ENCODE results near the gene RIOK3.
"Not testable (repeated sequence)": the region's sequence is repeated elsewhere in the genome, so short reads cannot be mapped to it uniquely, and the experiment has no call there.

RIOK3 gene

DNA sequence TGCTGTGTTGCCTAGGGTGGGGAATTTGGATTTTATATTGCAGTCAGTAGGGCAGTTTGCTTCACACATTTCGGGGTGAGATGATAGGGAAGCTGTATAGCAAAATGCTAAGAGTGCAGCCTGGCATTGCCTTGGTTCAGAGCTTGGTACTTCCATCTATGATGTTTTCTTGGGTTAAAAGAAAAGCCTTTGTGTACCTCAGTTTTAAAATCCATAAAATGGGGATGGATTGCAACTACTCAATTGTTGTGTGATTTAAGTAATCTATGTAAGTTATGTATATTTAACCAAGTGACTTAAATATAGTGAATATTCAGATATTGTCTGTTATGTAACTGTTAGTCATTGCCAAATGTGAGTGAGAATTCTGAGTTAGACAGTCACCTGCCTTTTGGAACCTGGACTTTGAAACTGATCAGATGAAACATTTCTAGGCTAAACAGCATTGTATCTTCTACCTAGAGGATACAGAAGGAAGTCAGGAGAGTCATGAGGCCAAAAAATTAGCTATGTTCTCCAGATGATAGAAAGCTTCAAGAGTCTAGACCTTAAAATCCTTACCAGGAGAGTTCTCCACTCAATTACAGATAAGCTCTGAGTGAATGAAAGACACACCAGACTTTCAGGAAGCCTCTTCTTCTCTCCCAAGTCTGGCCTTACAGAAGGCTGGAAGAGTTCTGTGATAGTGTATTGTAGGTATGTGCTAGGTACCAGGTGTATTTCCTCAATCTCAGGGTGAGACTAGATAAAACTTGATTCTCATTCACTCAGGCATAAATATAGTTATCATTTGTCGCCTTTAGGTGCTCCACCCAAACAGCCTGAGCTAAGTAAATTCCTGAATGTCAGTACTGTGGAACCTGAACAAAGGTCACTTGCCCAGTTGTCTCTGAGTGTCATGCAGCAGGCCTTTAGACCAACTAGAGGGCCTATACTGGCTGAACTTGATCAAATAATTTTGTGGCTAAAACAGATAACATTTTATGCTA lies 7.5 kb downstream of the RIOK3 start:
- peaks cover 33% of the 10 kb centered on the region for H3K36me3 Mint-ChIP-seq (ENCODE audit: low read depth)

DNA sequence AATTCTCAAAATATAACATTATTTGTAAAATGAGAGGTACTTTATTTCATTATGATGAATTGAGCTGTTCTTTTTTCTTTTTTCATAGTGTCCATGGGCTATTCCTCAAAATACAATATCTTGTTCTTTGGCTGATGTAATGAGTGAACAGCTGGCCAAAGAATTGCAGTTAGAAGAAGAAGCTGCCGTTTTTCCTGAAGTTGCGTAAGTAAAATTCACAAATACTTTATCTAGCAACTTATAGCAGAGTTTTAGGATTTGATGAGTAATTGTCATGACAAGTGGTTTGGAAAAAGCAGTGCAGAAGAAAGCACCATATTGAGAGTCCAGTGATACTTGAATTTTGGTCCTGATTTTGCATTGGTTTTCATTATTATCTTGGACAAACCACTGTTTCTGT lies 9.8 kb downstream of the RIOK3 start:
- no peak overlapping the region for H3K4me3 Mint-ChIP-seq
- peaks cover 35% of the 10 kb centered on the region for H3K4me1 Mint-ChIP-seq (ENCODE audit: low read depth)
- H3K9me3 Mint-ChIP-seq: no peaks in the 10 kb centered on the region
- H3K27me3 Mint-ChIP-seq (ENCODE audit: low read depth): no peaks in the 10 kb centered on the region
- H3K27ac Mint-ChIP-seq: no peak overlapping the region
- H3K36me3 Mint-ChIP-seq (ENCODE audit: low read depth): peaks cover 40% of the 10 kb centered on the region

More for the DNA sequence above, 7.5 kb downstream of the RIOK3 start:
- Mint-ChIP-seq H3K4me1 (ENCODE audit: low read depth) (peaks cover 40% of the 10 kb centered on the region), H3K9me3 (no peaks in the 10 kb centered on the region), H3K4me3 (no peak overlapping the region), H3K27ac (peak overlapping the region; percentile 15), H3K27me3 (ENCODE audit: low read depth) (no peaks in the 10 kb centered on the region)

- no peaks in the 10 kb centered on the region for H3K9me3 Mint-ChIP-seq
- peaks cover 2% of the 10 kb centered on the region for H3K4me1 Mint-ChIP-seq (ENCODE audit: low read depth)
- H3K27me3 Mint-ChIP-seq (ENCODE audit: low read depth): no peaks in the 10 kb centered on the region
- peaks cover 32% of the 10 kb centered on the region for H3K36me3 Mint-ChIP-seq (ENCODE audit: low read depth)
- H3K4me3 Mint-ChIP-seq: no peak overlapping the region
- H3K27ac Mint-ChIP-seq: no peak overlapping the region
Observed at GRCh38 chr18:23468753-23469459, 15.8 kb downstream of the RIOK3 start.

DNA sequence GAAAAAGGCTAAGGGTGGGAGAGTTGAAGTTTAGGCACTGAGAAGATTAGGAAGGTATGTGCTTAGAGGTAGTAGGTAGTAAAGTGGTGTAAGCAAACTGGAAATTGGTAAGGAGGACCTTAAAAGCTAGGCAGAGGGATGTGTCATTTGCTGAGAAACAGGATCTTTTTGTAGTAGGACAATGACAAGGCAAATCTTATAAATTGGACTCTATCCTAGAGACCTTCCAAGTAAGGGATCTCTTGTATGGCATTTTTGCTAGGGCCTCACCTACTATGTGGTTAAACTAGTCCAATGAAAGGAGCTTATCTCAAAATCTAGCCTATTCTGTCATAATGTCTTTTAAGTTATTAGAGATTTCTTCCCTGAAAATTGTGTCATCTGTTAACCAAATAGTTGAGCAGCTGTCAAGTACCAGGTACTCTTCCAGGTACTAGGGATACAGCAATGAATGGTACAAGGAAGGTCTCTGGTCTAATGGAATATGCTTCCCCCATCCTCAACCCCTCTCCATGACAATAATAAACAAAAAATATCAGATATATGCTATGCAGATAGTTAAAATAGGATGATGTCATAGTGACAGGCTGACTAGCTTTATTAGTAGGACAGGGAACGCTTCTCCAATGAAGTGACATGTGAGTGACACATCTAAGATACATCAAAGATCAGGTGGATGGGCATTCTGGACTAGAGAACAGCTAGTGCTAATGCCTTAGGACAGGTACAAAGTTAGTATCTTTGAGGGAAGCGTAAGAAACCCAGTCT lies 17.7 kb downstream of the RIOK3 start:
- H3K9me3 Mint-ChIP-seq: no peaks in the 10 kb centered on the region
- H3K4me1 Mint-ChIP-seq (ENCODE audit: low read depth): peaks cover 5% of the 10 kb centered on the region
- H3K36me3 Mint-ChIP-seq (ENCODE audit: low read depth): peaks cover 31% of the 10 kb centered on the region
- peak overlapping the region; percentile 10 for H3K27ac Mint-ChIP-seq
- no peak overlapping the region for H3K4me3 Mint-ChIP-seq
- H3K27me3 Mint-ChIP-seq (ENCODE audit: low read depth): no peaks in the 10 kb centered on the region

DNA sequence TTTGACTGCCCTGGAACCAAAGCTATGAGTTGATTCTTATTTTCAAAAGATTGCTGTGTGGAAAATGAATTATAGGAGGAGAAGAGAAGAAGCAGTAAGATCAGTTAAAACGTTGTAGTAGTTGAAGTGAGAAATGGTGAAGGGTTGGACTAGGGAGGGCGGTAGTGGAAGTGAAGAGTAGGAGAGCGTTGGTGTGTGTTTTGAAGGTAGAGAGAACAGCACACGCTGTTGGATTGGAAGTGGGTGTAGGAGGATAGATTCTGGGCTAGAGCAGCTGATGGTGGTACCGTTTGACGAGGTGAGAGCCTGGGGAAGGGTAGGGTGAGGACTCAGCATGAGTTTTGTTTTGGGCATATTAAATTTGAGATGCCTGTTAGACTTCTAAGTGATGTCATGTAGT lies 18.4 kb downstream of the RIOK3 start:
- no peaks in the 10 kb centered on the region for H3K9me3 Mint-ChIP-seq
- H3K4me1 Mint-ChIP-seq (ENCODE audit: low read depth): peaks cover 2% of the 10 kb centered on the region
- H3K27me3 Mint-ChIP-seq (ENCODE audit: low read depth): no peaks in the 10 kb centered on the region
- peaks cover 30% of the 10 kb centered on the region for H3K36me3 Mint-ChIP-seq (ENCODE audit: low read depth)
- H3K4me3 Mint-ChIP-seq: no peak overlapping the region
- H3K27ac Mint-ChIP-seq: no peak overlapping the region

DNA sequence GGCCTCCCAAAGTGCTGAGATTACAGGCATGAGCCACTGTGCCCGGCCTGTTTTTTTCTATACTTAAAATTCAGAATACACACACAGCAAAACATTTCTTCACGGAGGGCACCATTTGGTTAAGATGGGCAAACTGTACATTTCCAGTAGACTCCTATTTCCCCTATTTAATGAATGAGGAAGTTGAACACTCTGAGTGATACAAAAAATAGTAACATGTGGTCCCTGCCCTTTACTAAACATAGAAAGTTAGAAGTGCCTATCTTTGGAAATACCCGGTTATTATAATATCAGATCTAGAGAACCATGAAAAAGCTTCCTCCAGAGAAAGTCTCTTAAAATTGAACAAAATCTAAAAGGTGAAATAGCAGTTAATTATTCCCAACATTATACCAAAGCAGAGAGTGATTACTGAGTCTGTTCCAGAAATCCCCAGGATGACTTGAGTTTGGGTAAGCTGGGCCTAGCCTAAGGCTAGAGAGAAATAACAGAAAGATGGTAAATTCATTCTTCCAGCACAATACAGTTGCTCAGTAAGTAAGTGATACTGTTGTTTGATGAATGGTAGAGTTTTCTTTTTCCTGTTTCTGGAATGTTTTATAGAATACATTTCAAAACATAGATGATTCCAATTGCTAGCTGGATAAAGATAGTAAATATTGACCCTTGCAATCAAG lies 26.9 kb downstream of the RIOK3 start:
- Mint-ChIP-seq H3K36me3 (ENCODE audit: low read depth) (peaks cover 28% of the 10 kb centered on the region), H3K4me3 (no peak overlapping the region), H3K27me3 (ENCODE audit: low read depth) (no peaks in the 10 kb centered on the region), H3K4me1 (ENCODE audit: low read depth) (peaks cover 4% of the 10 kb centered on the region), H3K9me3 (no peaks in the 10 kb centered on the region), H3K27ac (no peak overlapping the region)

DNA sequence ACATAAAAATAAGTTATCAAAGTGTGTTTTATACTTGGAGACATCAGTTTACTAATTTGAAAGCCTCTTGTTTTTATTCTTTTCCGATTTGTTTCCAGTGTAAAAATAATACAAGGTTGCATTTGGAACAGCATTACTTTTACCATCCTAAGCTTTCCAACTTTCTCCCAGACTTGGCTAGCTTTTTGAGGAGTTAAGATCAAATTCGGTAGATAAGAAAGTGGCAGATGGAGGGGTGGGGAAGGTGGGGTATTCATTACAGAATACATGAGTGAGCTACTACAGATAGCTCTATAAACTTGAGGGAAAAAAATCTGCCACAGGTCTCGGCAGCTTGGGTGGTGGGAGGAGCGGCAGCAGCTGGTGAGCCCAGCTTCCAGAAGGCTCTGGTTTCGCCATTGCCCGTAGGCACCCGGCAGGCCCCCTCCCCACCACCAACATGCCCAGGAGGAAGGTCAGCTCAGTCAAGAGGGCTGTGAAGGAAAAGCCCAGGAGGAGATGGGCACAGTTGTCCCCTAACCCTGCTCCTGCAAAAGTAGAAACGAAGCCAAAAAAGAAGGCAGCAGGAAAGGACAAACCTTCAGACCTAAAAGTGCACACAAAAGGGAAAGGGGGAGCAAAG lies 31.6 kb downstream of the RIOK3 start:
- Mint-ChIP-seq H3K27ac (no peak overlapping the region), H3K36me3 (ENCODE audit: low read depth) (peaks cover 15% of the 10 kb centered on the region), H3K4me1 (ENCODE audit: low read depth) (peaks cover 21% of the 10 kb centered on the region), H3K4me3 (no peak overlapping the region), H3K27me3 (ENCODE audit: low read depth) (no peaks in the 10 kb centered on the region), H3K9me3 (no peaks in the 10 kb centered on the region)

DNA sequence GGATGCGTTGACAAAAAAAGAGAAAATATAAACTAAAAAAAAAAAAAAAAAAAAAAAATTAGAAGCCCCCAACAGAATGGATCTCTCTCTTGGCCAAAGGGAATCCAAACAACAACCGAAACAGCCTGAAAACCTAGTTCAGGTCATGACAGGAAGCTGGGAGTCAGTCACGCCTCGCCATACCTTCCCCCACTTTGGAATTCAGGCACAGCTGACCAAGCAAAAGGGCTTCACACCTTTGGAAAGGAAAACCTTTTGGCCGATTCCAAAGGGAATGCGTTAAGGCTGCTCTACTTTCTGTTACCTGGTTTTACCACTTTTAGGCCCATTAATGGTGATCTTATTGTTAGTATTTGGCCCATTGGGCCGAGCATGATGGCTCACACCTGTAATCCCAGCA lies 32.3 kb downstream of the RIOK3 start:
- Mint-ChIP-seq H3K4me3 (no peak overlapping the region), H3K27ac (no peak overlapping the region), H3K4me1 (ENCODE audit: low read depth) (peaks cover 24% of the 10 kb centered on the region), H3K9me3 (no peaks in the 10 kb centered on the region), H3K27me3 (ENCODE audit: low read depth) (no peaks in the 10 kb centered on the region), H3K36me3 (ENCODE audit: low read depth) (peaks cover 15% of the 10 kb centered on the region)

DNA sequence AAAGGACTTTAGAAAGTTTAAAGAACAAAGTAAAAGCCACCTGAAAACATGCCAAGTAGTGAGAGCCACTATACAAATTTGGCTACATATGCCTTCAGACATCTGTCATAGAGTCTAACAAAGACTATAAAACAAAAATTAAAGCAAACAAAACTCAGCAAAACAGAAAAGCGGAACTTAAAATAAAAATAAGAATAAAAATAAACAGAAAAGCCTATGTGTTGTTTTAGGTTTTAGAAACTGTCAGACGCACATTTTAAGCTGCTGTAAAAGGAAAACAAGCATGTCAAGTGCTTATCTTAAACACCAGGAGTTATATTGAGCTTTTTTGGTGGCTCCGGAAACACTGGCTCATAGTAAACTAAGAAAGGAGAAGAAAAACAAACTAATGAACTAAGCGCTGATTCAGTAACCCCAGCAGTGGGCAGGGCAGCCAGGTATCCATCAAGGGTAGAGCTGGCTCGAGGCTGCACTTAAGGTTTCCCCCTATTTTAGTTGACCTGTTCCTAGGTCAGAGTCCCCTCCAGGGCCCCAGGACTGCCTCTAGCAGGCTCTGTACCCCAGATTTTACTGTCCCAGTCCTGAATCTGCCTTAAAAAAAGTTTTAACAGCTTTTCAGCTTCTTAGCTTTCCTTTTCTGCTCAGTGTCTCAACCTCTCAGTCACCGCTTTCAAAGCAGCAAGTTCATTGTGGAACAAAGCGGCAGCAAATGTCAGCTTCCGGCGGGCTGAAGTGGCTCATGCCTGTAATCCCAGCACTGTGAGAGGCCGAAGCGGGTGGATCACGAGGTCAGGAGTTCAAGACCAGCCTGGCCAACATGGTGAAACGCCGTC lies 34.9 kb downstream of the RIOK3 start:
- H3K27me3 Mint-ChIP-seq (ENCODE audit: low read depth): peaks cover 6% of the 10 kb centered on the region
- H3K27ac Mint-ChIP-seq: peak overlapping the region; percentile 91
- H3K36me3 Mint-ChIP-seq (ENCODE audit: low read depth): peaks cover 8% of the 10 kb centered on the region
- H3K4me3 Mint-ChIP-seq: peak overlapping the region; percentile 60
- H3K9me3 Mint-ChIP-seq: peaks cover 6% of the 10 kb centered on the region
- peaks cover 24% of the 10 kb centered on the region for H3K4me1 Mint-ChIP-seq (ENCODE audit: low read depth)

DNA sequence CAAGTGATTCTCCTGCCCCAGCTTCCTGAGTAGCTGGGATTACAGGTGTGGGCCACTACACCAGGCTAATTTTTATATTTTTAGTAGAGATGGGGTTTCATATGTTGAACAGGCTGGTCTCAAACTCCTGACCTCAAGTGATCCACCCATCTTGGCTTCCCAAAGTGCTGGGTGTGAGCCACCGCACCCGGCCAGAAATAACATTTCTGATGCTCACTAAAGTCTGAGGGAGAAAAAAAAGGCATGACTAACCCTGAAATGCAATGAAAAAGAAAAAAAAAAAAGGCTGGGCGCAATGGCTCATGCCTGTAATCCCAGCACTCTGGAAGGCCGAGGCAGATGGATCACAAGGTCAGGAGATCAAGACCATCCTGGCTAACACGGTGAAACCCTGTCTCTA lies 36.5 kb downstream of the RIOK3 start:
- not testable (repeated sequence) for H3K36me3 Mint-ChIP-seq (ENCODE audit: low read depth); H3K9me3 Mint-ChIP-seq

DNA sequence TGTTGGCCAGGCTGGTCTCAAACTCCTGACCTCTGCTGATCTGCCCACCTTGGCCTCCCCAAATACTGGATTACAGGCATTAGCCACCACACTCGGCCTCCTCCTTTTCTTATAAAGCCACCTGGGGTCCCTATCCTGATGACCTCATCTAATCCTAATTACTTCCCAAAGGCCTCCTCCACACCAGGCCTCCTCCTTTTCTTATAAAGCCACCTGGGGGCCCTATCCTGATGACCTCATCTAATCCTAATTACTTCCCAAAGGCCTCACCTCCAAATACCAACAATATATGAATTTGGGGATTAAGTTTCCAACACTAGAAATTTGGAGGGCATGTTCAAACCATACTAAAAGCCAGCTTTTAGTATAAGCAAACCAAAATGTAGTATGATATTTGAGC lies 40.6 kb downstream of the RIOK3 start:
- Mint-ChIP-seq H3K4me1 (ENCODE audit: low read depth) (peaks cover 3% of the 10 kb centered on the region), H3K9me3 (peaks cover 8% of the 10 kb centered on the region), H3K4me3 (no peak overlapping the region), H3K36me3 (ENCODE audit: low read depth) (peaks cover 5% of the 10 kb centered on the region), H3K27ac (no peak overlapping the region), H3K27me3 (ENCODE audit: low read depth) (peaks cover 6% of the 10 kb centered on the region)

More for the DNA sequence above, 36.5 kb downstream of the RIOK3 start:
- H3K4me3 Mint-ChIP-seq; H3K27ac Mint-ChIP-seq; H3K27me3 Mint-ChIP-seq (ENCODE audit: low read depth): not testable (repeated sequence)
- H3K4me1 Mint-ChIP-seq (ENCODE audit: low read depth): peaks cover 20% of the 10 kb centered on the region

- Mint-ChIP-seq H3K36me3 (ENCODE audit: low read depth) (peaks cover 5% of the 10 kb centered on the region), H3K27me3 (ENCODE audit: low read depth) (peaks cover 6% of the 10 kb centered on the region), H3K27ac (no peak overlapping the region), H3K4me1 (ENCODE audit: low read depth) (peaks cover 10% of the 10 kb centered on the region), H3K4me3 (no peak overlapping the region), H3K9me3 (peaks cover 8% of the 10 kb centered on the region)
Observed at GRCh38 chr18:23494992-23495391, 41.9 kb downstream of the RIOK3 start.
